Neuronal stem cell (in vitro differentiated cells): ENCODE results near the gene CACNA2D4.

Source experiments
- DNase-seq: peaks from one replicate; pipeline ENCODE4 v3.0.0-alpha.2; 2013; ENCODE audit warnings: low spot score
- H2AFZ ChIP-seq: one replicate; pipeline ENCODE4 v1.6.1; 2013; ENCODE audit warnings: mild to moderate bottlenecking, low read length, inconsistent platforms
- H2AK5ac ChIP-seq: 2 replicates; pipeline ENCODE4 v1.6.1; 2013; ENCODE audit warnings: low read depth, mild to moderate bottlenecking, inconsistent platforms, low read length, moderate library complexity, mixed read lengths
- H2BK120ac ChIP-seq: 2 replicates; pipeline ENCODE4 v1.6.1; 2013; ENCODE audit warnings: low read depth, mild to moderate bottlenecking, inconsistent platforms, low read length, moderate library complexity, mixed read lengths
- H2BK12ac ChIP-seq: one replicate; pipeline ENCODE4 v1.6.1; 2013; ENCODE audit warnings: low read length, inconsistent platforms
- H2BK15ac ChIP-seq: 2 replicates; pipeline ENCODE4 v1.6.1; 2013; ENCODE audit warnings: mild to moderate bottlenecking, low read length, inconsistent platforms, mixed read lengths
- H2BK5ac ChIP-seq: one replicate; pipeline ENCODE4 v1.6.1; 2013; ENCODE audit warnings: inconsistent platforms, mild to moderate bottlenecking, low read length, moderate library complexity
- H3K14ac ChIP-seq: one replicate; pipeline ENCODE4 v1.6.1; 2013; ENCODE audit warnings: low read length, inconsistent platforms
- H3K18ac ChIP-seq: 2 replicates; pipeline ENCODE4 v1.6.1; 2013; ENCODE audit warnings: low read length, inconsistent platforms
- H3K23ac ChIP-seq: 2 replicates; pipeline ENCODE4 v1.6.1; 2013; ENCODE audit warnings: low read depth, mild to moderate bottlenecking, mixed read lengths, low read length, inconsistent platforms; ENCODE audit not compliant: poor library complexity
- H3K27ac ChIP-seq: replicated peaks from 3 replicates; pipeline ENCODE4 v1.5.1; 2013; ENCODE audit warnings: low read length, inconsistent platforms
- H3K27me3 ChIP-seq, 3 experiments: 2 replicates each; pipeline ENCODE4 v1.6.1; 2013; ENCODE audit warnings: low read length in 3 of 3, mild to moderate bottlenecking in 2 of 3, inconsistent platforms in 1 of 3, low read depth in 1 of 3, mixed read lengths in 1 of 3, moderate library complexity in 1 of 3; ENCODE audit not compliant: control insufficient read depth in 3 of 3, insufficient read depth in 3 of 3
- H3K36me3 ChIP-seq, 2 donors: replicated peaks in 1 of 2; 2 replicates each; pipeline ENCODE4 v1.6.1; 2013; ENCODE audit warnings: low read length in 2 of 2; ENCODE audit not compliant: control insufficient read depth in 2 of 2, insufficient read depth in 2 of 2
- H3K4ac ChIP-seq: 2 replicates; pipeline ENCODE4 v1.6.1; 2013; ENCODE audit warnings: inconsistent platforms, mild to moderate bottlenecking, low read length, moderate library complexity
- H3K4me1 ChIP-seq, 2 donors: 1 replicate in 1 of 2; 2 replicates in 1 of 2; pipeline ENCODE4 v1.6.1; 2013; ENCODE audit warnings: low read length in 2 of 2, low read depth in 1 of 2; ENCODE audit not compliant: control insufficient read depth in 2 of 2, insufficient read depth in 1 of 2
- H3K4me2 ChIP-seq: one replicate; pipeline ENCODE4 v1.6.1; 2013; ENCODE audit warnings: mild to moderate bottlenecking, low read length, inconsistent platforms; ENCODE audit not compliant: insufficient read depth, poor library complexity, severe bottlenecking
- H3K4me3 ChIP-seq, 2 donors: 2 replicates each; pipeline ENCODE4 v1.5.1; 2013; ENCODE audit warnings: low read length in 2 of 2, mild to moderate bottlenecking in 2 of 2, inconsistent platforms in 1 of 2, moderate library complexity in 1 of 2
- H3K79me1 ChIP-seq: one replicate; pipeline ENCODE4 v1.6.1; 2013; ENCODE audit warnings: low read depth, mild to moderate bottlenecking, inconsistent platforms, low read length, moderate library complexity
- H3K9ac ChIP-seq: one replicate; pipeline ENCODE4 v1.6.1; 2013; ENCODE audit warnings: mild to moderate bottlenecking, low read depth, low read length, inconsistent platforms; ENCODE audit not compliant: poor library complexity
- H3K9me3 ChIP-seq, 2 donors: replicated peaks in 1 of 2; 2 replicates each; pipeline versions ENCODE3 to v1.6.1; 2013; ENCODE audit warnings: low read length in 2 of 2, mild to moderate bottlenecking in 2 of 2, inconsistent platforms in 1 of 2, low read depth in 1 of 2, mixed read lengths in 1 of 2, moderate library complexity in 1 of 2; ENCODE audit not compliant: control insufficient read depth in 2 of 2, insufficient read depth in 1 of 2
- H4K8ac ChIP-seq: one replicate; pipeline ENCODE4 v1.6.1; 2013; ENCODE audit warnings: low read depth, mild to moderate bottlenecking, inconsistent platforms, low read length, moderate library complexity
- H4K91ac ChIP-seq: one replicate; pipeline ENCODE4 v1.6.1; 2013; ENCODE audit warnings: low read length, low read depth, mild to moderate bottlenecking, inconsistent platforms; ENCODE audit not compliant: poor library complexity
- WGBS, 2 donors: extraction: QIAGEN DNeasy Blood & Tissue Kit; methylation state at CpG; one replicate each; pipeline ENCODE4 v1.1.7; 2013; ENCODE audit warnings: missing lambda C conversion rate in 2 of 2, mixed read lengths in 1 of 2; ENCODE audit not compliant: insufficient read length in 2 of 2, insufficient replicate concordance in 1 of 2; ENCODE audit errors: extremely low coverage in 2 of 2; 5-methylcytosine and 5-hydroxymethylcytosine counted together

Gene CACNA2D4

GRCh38 chr12:1809591-1810190 is 108.8 kb downstream of the CACNA2D4 start:
- H3K27me3 ChIP-seq, result peaks cover 0 to 7% (median 0%) of the 10 kb centered on the region in 3 experiments
- no peak overlapping the region for H4K91ac ChIP-seq
- H3K79me1 ChIP-seq, result peaks cover 2% of the 10 kb centered on the region
- H2BK12ac ChIP-seq, result no peak overlapping the region
- no peak overlapping the region for H2AK5ac ChIP-seq
- H3K4me3 ChIP-seq, result no peak overlapping the region
- H2BK5ac ChIP-seq, result no peak overlapping the region
- H2BK120ac ChIP-seq, result no peak overlapping the region
- no peak overlapping the region for H3K4ac ChIP-seq
- no peak for DNase-seq
- no peak overlapping the region for H3K23ac ChIP-seq
- H3K27ac ChIP-seq, result no peak overlapping the region
- peaks cover 1 to 3% of the 10 kb centered on the region in 2 donors for H3K4me1 ChIP-seq
- no peak overlapping the region for H3K14ac ChIP-seq
- no peak overlapping the region for H2BK15ac ChIP-seq
- no peak overlapping the region for H2AFZ ChIP-seq
- H3K36me3 ChIP-seq, result no peaks in the 10 kb centered on the region
- H3K9me3 ChIP-seq, result peaks cover 2 to 4% of the 10 kb centered on the region in 2 donors
- no peak overlapping the region for H3K9ac ChIP-seq
- no peak overlapping the region for H3K18ac ChIP-seq
- no peak overlapping the region for H3K4me2 ChIP-seq
- WGBS, 2 donors, result no CpG with 5 or more reads among the region's 13 CpGs
- H4K8ac ChIP-seq, result no peak overlapping the region

- Histone ChIP-seq H3K79me1 (peaks cover 2% of the 10 kb centered on the region), H3K23ac (no peak overlapping the region), H2BK5ac (no peak overlapping the region), H3K4me1 (peaks cover 3 to 4% of the 10 kb centered on the region in 2 donors), H2AFZ (no peak overlapping the region), H3K9ac (no peak overlapping the region), H3K18ac (peak overlapping the region; percentile 31), H2AK5ac (no peak overlapping the region), H2BK120ac (no peak overlapping the region), H3K4me2 (no peak overlapping the region), H3K27me3 (peaks cover 0 to under 1% (median 0%) of the 10 kb centered on the region in 3 experiments), H3K27ac (no peak overlapping the region), H3K14ac (no peak overlapping the region), H3K4ac (no peak overlapping the region), H3K9me3 (peaks cover 2 to 4% of the 10 kb centered on the region in 2 donors), H2BK12ac (no peak overlapping the region), H4K8ac (no peak overlapping the region), H3K4me3 (no peak overlapping the region), H2BK15ac (no peak overlapping the region), H4K91ac (no peak overlapping the region), H3K36me3 (no peaks in the 10 kb centered on the region)
- DNase-seq, result no peak
- no CpG with 5 or more reads among the region's 22 CpGs for WGBS, 2 donors
Observed at GRCh38 chr12:1808798-1809480, 109.5 kb downstream of the CACNA2D4 start.

- H3K79me1 ChIP-seq, result peaks cover 2% of the 10 kb centered on the region
- H3K4me3 ChIP-seq, result no peak overlapping the region
- no peak overlapping the region for H3K14ac ChIP-seq
- no peaks in the 10 kb centered on the region for H3K27me3 ChIP-seq
- no peaks in the 10 kb centered on the region for H3K36me3 ChIP-seq
- H3K9me3 ChIP-seq, result peaks cover 2 to 4% of the 10 kb centered on the region in 2 donors
- no peak for DNase-seq
- H3K27ac ChIP-seq, result no peak overlapping the region
- H3K23ac ChIP-seq, result no peak overlapping the region
- H3K9ac ChIP-seq, result no peak overlapping the region
- peaks cover 3 to 4% of the 10 kb centered on the region in 2 donors for H3K4me1 ChIP-seq
- no peak overlapping the region for H3K4me2 ChIP-seq
- no peak overlapping the region for H2BK15ac ChIP-seq
- H4K8ac ChIP-seq, result no peak overlapping the region
- H4K91ac ChIP-seq, result no peak overlapping the region
- H3K4ac ChIP-seq, result no peak overlapping the region
- H2BK12ac ChIP-seq, result no peak overlapping the region
- H2BK5ac ChIP-seq, result no peak overlapping the region
- no CpG with 5 or more reads among the region's 19 CpGs for WGBS, 2 donors
- no peak overlapping the region for H2AK5ac ChIP-seq
- H2BK120ac ChIP-seq, result no peak overlapping the region
- no peak overlapping the region for H2AFZ ChIP-seq
- H3K18ac ChIP-seq, result no peak overlapping the region
Observed at GRCh38 chr12:1808036-1808797, 110.2 kb downstream of the CACNA2D4 start.
